Measurements from ENCODE around the gene RAB36.

Gene RAB36

DNA sequence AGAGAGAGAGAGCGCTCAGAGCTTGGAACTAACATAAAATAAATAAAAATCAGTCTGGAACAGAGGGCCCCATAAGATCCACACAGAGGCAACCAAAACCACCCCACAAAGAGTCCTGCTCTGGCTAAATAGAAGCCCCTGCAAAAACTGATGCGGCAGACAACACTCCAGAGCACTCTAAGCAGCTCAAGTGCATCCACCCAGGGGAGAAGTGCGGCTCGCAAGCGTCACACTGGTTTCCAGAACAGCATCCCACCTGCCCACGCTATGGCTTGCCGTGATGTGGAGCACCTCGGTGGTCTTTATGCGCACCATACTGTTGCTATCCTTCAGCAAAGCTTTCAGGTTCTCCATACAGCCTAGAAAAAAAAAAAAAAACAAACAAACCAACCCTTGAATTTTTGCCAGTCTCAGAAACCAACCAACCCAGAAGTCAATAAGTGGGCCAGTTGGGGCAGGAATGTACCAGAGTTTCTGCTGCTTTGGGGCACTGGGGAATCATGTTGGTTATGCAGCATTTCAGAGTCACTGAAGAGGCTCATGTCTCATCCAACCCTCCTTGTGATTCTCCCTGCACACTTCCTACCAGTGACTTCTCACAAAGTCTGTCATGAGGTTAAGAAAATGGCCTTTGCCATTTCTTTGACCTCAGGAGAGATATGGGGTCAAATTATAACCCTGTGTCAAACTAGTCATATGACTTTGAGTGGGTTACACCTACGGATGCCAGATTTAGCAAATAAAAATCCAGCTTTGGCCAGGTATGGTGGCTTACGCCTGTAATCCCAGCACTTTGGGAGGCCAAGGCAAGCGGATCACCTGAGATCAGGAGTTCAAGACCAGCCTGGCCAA, 6.5 kb upstream of the RAB36 start:
- no peak for DNase-seq

DNA sequence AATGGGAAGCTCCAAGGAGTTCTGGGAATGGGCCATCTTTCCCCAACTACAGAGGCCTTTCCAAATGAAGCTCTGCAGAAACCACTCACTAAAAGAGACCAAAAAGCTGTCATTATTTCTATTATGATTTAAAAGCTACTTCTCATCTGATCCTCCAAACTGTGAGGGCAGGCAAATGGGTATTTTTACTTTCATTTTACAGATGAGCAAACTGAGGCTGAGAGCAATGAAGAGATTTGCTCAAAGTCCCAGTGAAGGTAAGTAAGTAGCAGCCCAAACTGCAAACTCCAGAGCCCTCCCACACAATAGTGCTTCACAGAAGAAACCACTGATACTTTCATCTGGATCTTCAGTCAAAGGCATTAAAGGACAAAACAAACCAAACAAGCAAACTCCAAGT, 4.9 kb upstream of the RAB36 start:
- no peak for DNase-seq

- DNase-seq = no peak
Measured at GRCh38 chr22:23142546-23143105, 2.7 kb upstream of the RAB36 start.

DNA sequence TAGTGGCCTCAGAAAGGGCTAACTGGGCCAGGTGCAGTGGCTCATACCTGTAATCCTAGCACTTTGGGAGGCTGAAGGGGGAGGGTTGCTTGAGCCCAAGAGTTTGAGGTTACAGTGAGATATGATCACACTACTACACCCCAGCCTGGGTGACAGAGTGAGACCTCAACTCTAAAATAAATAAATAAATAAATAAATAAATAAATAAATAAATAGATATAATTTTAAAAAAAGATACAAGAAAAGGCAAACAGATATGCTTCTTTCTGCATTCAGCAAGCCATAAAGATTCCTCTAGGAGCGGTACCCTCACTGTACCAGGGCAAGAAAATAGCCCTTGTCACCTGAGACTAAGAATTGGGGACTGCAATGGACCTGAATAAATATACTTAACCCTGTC, 2.2 kb upstream of the RAB36 start:
- DNase-seq = no peak

- no peak for DNase-seq
Measured at GRCh38 chr22:23144432-23144831, 845 bp upstream of the RAB36 start.

DNA sequence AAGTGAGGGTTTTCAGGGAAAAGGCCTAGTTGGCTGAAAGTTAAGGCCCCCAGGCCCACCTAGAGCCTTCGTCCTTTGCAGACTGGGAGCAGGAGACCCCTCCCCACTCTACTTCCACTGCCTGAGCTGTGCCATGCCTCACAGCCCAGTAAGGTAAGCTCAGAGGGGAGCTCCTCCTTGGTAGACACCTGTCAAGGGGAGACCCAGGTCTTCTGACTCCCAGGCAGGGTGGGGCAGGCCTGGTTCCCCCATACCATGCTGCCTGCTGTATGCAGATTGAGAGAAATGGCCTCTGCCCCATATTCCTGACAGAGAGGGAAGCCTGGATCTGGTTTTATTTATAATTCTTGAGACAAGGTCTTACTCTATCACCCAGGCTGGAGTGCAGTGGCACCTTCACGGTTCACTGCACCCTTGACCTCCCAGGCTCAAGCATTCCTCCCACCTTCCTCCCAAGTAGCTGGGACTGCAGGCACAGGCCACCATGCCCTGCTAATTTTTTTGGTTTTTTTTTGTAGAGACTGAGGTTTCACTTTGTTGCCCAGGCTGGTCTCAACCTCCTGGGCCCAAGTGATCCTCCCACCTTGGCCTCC, 697 bp downstream of the RAB36 start:
- DNase-seq = no peak

GRCh38 chr22:23146478-23147205, 1.4 kb downstream of the RAB36 start:
- DNase-seq = no peak

- no peak for DNase-seq
Measured at GRCh38 chr22:23147617-23148387, 2.5 kb downstream of the RAB36 start.

DNA sequence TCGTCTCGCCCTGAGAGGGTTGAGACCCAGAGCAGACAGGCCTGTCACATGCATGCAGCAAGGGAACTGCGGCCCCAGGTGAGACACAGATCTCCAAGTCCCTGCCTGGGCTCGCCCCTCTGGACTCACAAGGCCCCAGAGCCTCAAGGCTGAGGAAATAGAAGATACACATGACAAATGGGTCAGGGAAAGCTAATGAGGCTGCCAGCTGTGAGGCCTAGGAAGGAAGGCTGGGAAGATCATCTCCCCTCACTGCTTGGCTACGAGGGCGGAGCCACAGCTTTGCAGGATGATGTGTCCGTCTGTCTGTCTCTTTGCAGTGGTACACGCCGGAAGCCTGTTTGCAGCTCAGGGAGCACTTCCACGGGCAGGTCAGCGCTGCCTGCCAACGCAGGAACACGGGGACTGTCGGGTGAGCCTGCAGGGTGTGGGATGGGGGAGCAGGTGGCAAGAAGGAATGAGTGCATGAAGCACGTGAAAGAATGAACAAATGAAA, 4.5 kb downstream of the RAB36 start:
- no peak for DNase-seq

DNA sequence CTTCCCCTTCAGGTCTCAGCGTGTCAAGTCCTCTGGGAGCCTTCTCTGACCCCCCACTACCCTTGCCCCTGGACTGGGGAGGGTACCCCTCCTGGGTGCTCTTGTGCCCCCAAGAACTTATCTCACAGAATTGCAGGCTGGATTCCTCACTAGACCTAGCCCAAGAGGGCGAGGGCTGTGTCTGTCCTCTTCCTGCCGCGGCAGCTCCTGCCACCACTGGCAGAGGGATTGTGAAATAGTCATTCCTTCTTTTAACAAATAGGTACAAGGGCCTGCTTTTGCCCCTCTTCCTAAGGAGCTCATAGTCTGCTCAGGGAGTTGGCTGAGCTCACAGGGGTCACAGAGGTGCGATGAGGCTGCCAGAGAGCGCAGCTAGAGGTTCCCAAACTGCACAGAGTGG, 5.5 kb downstream of the RAB36 start:
- DNase-seq = no peak

DNA sequence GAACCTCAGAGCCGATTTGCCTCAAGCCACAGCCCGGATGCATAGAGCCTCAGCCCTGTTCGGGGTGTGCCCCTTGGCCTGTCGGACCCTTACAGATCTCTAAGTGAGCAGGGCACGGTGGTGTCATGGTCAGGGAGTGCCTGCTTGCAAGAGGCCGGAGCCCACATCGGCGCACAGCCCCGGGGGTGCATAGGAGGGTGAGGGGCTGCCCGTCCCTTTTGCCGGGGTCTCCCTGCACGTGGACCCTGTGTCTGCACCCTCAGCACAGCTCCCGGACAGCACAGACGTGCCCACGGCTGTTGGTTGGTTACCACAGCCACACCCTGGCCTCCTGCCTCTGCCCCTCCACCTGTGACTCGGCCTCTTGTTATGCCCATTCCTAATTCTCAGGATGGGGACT, 6.5 kb downstream of the RAB36 start:
- DNase-seq = no peak

DNA sequence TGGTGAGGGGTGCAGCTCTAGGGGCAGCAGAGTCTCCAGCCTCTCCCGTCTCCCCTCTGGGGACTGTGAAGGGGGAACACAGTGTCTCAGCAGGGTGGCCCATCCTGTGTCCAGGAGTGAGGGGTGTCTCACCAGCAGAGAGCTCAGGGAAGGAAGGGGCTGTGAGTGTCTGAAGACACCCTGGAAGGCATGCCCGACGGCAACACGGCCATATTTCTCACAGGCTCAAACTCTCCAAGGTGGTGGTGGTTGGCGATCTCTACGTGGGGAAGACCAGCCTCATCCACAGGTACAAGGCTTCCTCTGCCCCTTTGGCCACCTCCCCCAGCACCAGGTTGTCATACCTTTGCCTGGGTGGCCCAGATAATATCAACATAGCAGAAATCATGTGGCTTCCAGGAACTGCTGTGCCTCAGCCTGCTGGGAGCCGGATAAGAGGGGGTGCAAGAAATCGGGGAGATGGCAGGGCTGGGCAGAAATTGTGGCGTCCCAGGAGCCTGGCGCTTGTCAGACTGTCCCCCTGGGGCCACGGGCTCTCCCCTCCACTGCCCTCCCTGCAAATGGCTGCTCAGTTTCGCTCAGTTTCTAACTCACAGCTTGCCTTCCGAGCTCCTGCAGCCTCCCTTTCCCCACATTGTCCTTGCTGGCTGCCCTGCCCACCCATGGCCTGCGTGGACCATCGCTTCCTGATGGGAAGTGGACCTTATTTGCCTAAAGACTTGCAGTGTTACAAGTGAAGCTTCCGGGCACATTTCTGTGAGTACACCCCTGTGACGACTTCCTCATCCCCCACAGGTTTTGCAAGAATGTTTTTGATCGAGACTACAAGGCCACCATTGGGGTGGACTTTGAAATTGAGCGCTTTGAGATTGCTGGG, 7.2 kb downstream of the RAB36 start:
- DNase-seq = no peak

DNA sequence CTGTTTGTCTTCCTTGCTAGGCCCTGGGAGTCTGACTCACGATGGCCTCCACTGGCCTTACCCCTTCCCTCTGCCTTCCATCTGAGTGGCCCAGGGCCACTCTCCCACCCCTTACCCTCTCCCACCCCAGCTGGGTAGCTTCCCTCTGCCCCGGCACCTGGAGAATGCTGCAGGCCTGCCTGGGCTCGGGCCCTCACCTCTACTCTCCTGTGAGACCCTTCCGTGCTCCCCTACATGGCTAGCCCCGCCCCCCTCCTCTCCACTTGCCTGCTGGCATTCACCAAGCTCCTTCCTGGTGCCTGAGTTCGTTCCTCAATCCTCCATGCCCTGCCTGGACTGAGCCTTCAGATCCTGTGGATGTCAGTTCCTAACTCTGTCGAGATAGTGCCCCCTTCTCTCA, 8.7 kb downstream of the RAB36 start:
- no peak for DNase-seq

- no peak for DNase-seq
Measured at GRCh38 chr22:23154461-23154860, 9.2 kb downstream of the RAB36 start.

DNA sequence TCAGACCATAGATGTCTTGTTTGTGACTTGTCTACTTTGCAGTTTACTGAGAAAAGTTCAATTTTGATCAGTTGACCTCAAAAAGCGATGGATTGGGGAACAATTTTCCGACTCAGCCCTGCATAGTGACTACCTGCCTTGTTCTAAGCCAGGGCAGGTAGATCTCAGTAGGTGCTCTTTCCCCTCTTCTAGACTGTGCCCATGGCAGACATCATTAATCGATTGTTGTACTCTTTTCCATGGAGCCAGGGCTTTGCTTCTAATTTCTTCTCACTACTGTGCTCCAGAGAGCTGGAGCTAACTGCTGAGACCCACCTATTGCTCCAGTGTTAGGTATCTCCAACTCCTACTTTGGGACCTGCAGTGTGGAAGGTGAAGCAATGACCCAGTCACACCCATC, 9.9 kb downstream of the RAB36 start:
- no peak for DNase-seq

- DNase-seq = no peak
Measured at GRCh38 chr22:23155831-23156230, 10.6 kb downstream of the RAB36 start.

- no peak for DNase-seq
Measured at GRCh38 chr22:23156286-23156685, 11.0 kb downstream of the RAB36 start.

DNA sequence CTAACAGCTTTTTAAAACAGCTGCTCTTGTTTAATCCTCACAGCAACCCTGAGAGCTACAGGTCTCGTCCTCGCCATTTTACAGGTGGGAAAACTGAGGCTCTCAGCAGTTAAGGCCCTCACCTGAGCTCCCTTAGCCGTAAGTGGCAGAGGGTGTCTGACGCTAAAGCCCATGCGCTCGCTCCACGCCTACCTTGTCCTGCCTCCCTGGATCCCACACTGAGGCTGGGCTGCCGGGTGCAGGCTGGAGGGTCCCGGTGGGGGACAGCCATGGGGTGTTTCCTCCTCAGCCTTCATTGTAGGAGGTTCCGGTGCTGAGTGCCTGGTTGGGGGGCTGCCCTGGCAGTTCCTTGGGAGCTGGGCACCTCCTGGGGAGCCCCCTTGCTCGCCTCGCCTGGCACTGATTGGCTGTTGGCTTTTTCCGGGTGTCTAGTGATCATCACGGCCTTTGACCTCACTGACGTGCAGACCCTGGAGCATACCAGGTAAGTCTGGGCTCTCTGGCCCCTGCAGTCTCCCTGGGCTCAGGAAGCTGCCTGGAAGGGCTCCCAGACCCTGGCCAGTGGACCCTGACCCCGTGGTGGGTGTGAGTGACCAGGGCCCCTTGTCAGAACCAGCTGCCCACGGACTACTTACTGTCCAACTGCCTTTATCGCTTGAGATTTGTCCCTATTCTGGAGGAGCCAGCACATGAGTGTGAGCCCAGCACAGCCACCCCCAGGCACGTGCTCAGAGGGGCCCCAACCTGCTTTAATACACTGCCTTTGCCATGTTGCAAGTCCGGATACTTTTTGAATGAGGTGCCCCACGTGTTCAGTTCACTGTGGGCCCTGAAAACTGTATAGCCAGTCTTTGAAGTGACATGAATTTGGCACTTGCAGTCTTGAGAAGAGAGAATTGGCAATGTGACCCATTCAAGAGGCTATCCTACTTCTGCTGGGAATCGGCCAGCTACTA, 12.6 kb downstream of the RAB36 start:
- no peak for DNase-seq

- no peak for DNase-seq
Measured at GRCh38 chr22:23158516-23159290, 13.4 kb downstream of the RAB36 start.

GRCh38 chr22:23159291-23159630, 14.0 kb downstream of the RAB36 start:
- no peak for DNase-seq

Data from activated CD4-positive, alpha-beta T cell treated with anti-CD3 and anti-CD28 coated beads, Interleukin-10, Interleukin-2, amounts not matched to agents 100 ng/mL and 50 ng/mL, durations not matched to agents 16 hours and 8 hours (primary cell).